ENCODE results near the gene ACO2. TPM values are rescaled to one million over a fixed set of nuclear protein-coding genes. Genes with fewer than 3 reads are reported as not detected.

ACO2 gene
- total and polyA plus RNA-seq, 2 of the 13 experiments (the other 11 are each of a cell fraction or from before 2014, with no cell fraction given): 19.2 to 45.6 TPM

- TF ChIP-seq GTF3A (CRISPR knock-in tag; conservative IDR thresholded peaks at IDR 0.05) (no peak), HMGA1 (CRISPR knock-in tag; conservative IDR thresholded peaks at IDR 0.05) (no peak), ZMYM3 (CRISPR knock-in tag; IDR thresholded peaks at IDR 0.05) (no peak), PBX3 (CRISPR knock-in tag; IDR thresholded peaks at IDR 0.05; ENCODE audit: borderline replicate concordance) (no peak), ZC3H4 (CRISPR knock-in tag; IDR thresholded peaks at IDR 0.05; ENCODE audit: borderline replicate concordance) (no peak; the same call in 1 of the 2 replicates), FOXO1 (CRISPR knock-in tag; IDR thresholded peaks at IDR 0.05) (no peak; the same call in 1 of the 2 replicates), RARG (CRISPR knock-in tag; IDR thresholded peaks at IDR 0.05; ENCODE audit: low read depth) (no peak), MXD1 (CRISPR knock-in tag; IDR thresholded peaks at IDR 0.05) (no peak), ATF1 (CRISPR knock-in tag; IDR thresholded peaks at IDR 0.05) (peak; percentile 87), CCAR2 (optimal IDR thresholded peaks at IDR 0.05; ENCODE audit: low read depth, low read length) (peak; percentile 31), DDIT3 (CRISPR knock-in tag; IDR thresholded peaks at IDR 0.05) (no peak), ZNF883 (CRISPR knock-in tag; IDR thresholded peaks at IDR 0.05; ENCODE audit: not compliant biosample characterization) (no peak), FLYWCH1 (CRISPR knock-in tag; IDR thresholded peaks at IDR 0.05) (no peak), ZNF138 (CRISPR knock-in tag; IDR thresholded peaks at IDR 0.05; ENCODE audit: low read depth) (peak; percentile 19; the same call in 1 of the 2 replicates), BATF2 (CRISPR knock-in tag; IDR thresholded peaks at IDR 0.05) (no peak), ZNF570 (CRISPR knock-in tag; IDR thresholded peaks at IDR 0.05; ENCODE audit: borderline replicate concordance) (no peak), THAP11 (CRISPR knock-in tag; IDR thresholded peaks at IDR 0.05) (peak; percentile 97), ZSCAN25 (CRISPR knock-in tag; IDR thresholded peaks at IDR 0.05) (peak; percentile 60; the same call in 1 of the 2 replicates), ZSCAN30 (CRISPR knock-in tag; IDR thresholded peaks at IDR 0.05) (no peak), RORA (CRISPR knock-in tag; IDR thresholded peaks at IDR 0.05) (no peak), CREBL2 (CRISPR knock-in tag; IDR thresholded peaks at IDR 0.05; ENCODE audit: borderline replicate concordance) (no peak), GMEB1 (CRISPR knock-in tag; IDR thresholded peaks at IDR 0.05; ENCODE audit: borderline replicate concordance) (peak; percentile 90), TARDBP (CRISPR knock-in tag; IDR thresholded peaks at IDR 0.05) (peak; percentile 63), ZGPAT (CRISPR knock-in tag; IDR thresholded peaks at IDR 0.05) (peak; percentile 77)
These were observed 20.6 kb upstream of the ACO2 start (continued) for GRCh38 chr22:41448189-41448808.

Measured in HepG2 (cell line).